ENCODE measurements around the gene LILRB5. TPM values are rescaled to one million over a fixed set of nuclear protein-coding genes. Genes with fewer than 3 reads are reported as not detected.
"Not testable (repeated sequence)": the region's sequence is repeated elsewhere in the genome, so short reads cannot be mapped to it uniquely, and the experiment has no call there.

LILRB5 gene
- total RNA-seq, 1 experiment from 2014 or later = not detected

- in situ Hi-C loops (cut with HindIII; ENCODE audit: low sequenced_read_pairs) = not testable (repeated sequence)
Measured at GRCh38 chr19:54278571-54279195, 21.6 kb upstream of the LILRB5 start.

GRCh38 chr19:54278056-54278455 lies 21.0 kb upstream of the LILRB5 start:
- DNase-seq (ENCODE audit: low spot score); in situ Hi-C loops (cut with HindIII; ENCODE audit: low sequenced_read_pairs): not testable (repeated sequence)

More at GRCh38 chr19:54278571-54279195, 21.6 kb upstream of the LILRB5 start:
- not testable (repeated sequence) for DNase-seq (ENCODE audit: low spot score)

- in situ Hi-C loops (cut with HindIII; ENCODE audit: low sequenced_read_pairs); DNase-seq (ENCODE audit: low spot score): not testable (repeated sequence)
Measured at GRCh38 chr19:54277111-54277615, 20.1 kb upstream of the LILRB5 start.

- no peak for DNase-seq (ENCODE audit: low spot score)
- in situ Hi-C loops (cut with HindIII; ENCODE audit: low sequenced_read_pairs) = no loop called here
Measured at GRCh38 chr19:54275951-54276350, 18.9 kb upstream of the LILRB5 start.

GRCh38 chr19:54274516-54274915 lies 17.4 kb upstream of the LILRB5 start:
- in situ Hi-C loops (cut with HindIII; ENCODE audit: low sequenced_read_pairs); DNase-seq (ENCODE audit: low spot score): not testable (repeated sequence)

GRCh38 chr19:54273821-54274220 lies 16.7 kb upstream of the LILRB5 start:
- no peak for DNase-seq (ENCODE audit: low spot score)
- in situ Hi-C loops (cut with HindIII; ENCODE audit: low sequenced_read_pairs) = no loop called here

GRCh38 chr19:54272181-54272580 lies 15.1 kb upstream of the LILRB5 start:
- in situ Hi-C loops (cut with HindIII; ENCODE audit: low sequenced_read_pairs); DNase-seq (ENCODE audit: low spot score): not testable (repeated sequence)

- in situ Hi-C loops (cut with HindIII; ENCODE audit: low sequenced_read_pairs); DNase-seq (ENCODE audit: low spot score): not testable (repeated sequence)
Measured at GRCh38 chr19:54271587-54271986, 14.5 kb upstream of the LILRB5 start.

- in situ Hi-C loops (cut with HindIII; ENCODE audit: low sequenced_read_pairs) = no loop called here
- DNase-seq (ENCODE audit: low spot score) = no peak
Measured at GRCh38 chr19:54271106-54271505, 14.0 kb upstream of the LILRB5 start.

- DNase-seq (ENCODE audit: low spot score) = no peak
- in situ Hi-C loops (cut with HindIII; ENCODE audit: low sequenced_read_pairs) = no loop called here
Measured at GRCh38 chr19:54268936-54269335, 11.9 kb upstream of the LILRB5 start.

GRCh38 chr19:54266133-54266532 lies 9.1 kb upstream of the LILRB5 start:
- in situ Hi-C loops (cut with HindIII; ENCODE audit: low sequenced_read_pairs) = no loop called here
- DNase-seq (ENCODE audit: low spot score) = peak; percentile 45

- in situ Hi-C loops (cut with HindIII; ENCODE audit: low sequenced_read_pairs) = no loop called here
Measured at GRCh38 chr19:54262470-54262869, 5.4 kb upstream of the LILRB5 start.

GRCh38 chr19:54262066-54262465 lies 5.0 kb upstream of the LILRB5 start:
- in situ Hi-C loops (cut with HindIII; ENCODE audit: low sequenced_read_pairs) = no loop called here
- no peak for DNase-seq (ENCODE audit: low spot score)

More at GRCh38 chr19:54262470-54262869, 5.4 kb upstream of the LILRB5 start:
- DNase-seq (ENCODE audit: low spot score) = no peak

- in situ Hi-C loops (cut with HindIII; ENCODE audit: low sequenced_read_pairs) = no loop called here
- no peak for DNase-seq (ENCODE audit: low spot score)
Measured at GRCh38 chr19:54256250-54257115, 590 bp downstream of the LILRB5 start.

- in situ Hi-C loops (cut with HindIII; ENCODE audit: low sequenced_read_pairs) = no loop called here
- DNase-seq (ENCODE audit: low spot score) = no peak
Measured at GRCh38 chr19:54255105-54255775, 1.8 kb downstream of the LILRB5 start.

- no peak for DNase-seq (ENCODE audit: low spot score)
- in situ Hi-C loops (cut with HindIII; ENCODE audit: low sequenced_read_pairs) = no loop called here
Measured at GRCh38 chr19:54254195-54254906, 2.7 kb downstream of the LILRB5 start.

- DNase-seq (ENCODE audit: low spot score) = no peak
- in situ Hi-C loops (cut with HindIII; ENCODE audit: low sequenced_read_pairs) = no loop called here
Measured at GRCh38 chr19:54253331-54254194, 3.5 kb downstream of the LILRB5 start.

GRCh38 chr19:54252845-54253244 lies 4.2 kb downstream of the LILRB5 start:
- in situ Hi-C loops (cut with HindIII; ENCODE audit: low sequenced_read_pairs) = no loop called here
- no peak for DNase-seq (ENCODE audit: low spot score)

Measured in G401 (cell line).